ENCODE measurements around the gene JAK3.
"Not testable (repeated sequence)": the region's sequence is repeated elsewhere in the genome, so short reads cannot be mapped to it uniquely, and the experiment has no call there.

The JAK3 gene

GRCh38 chr19:17802137-17802858 lies 45.5 kb downstream of the JAK3 start:
- DNase-seq, result no peak

- not testable (repeated sequence) for DNase-seq
Observed at GRCh38 chr19:17798599-17798998, 49.2 kb downstream of the JAK3 start.

GRCh38 chr19:17797424-17798201 lies 50.2 kb downstream of the JAK3 start:
- DNase-seq, result peak; percentile 32

GRCh38 chr19:17796838-17797423 lies 50.9 kb downstream of the JAK3 start:
- DNase-seq, result no peak

GRCh38 chr19:17796013-17796837 lies 51.6 kb downstream of the JAK3 start:
- no peak for DNase-seq

- DNase-seq, result no peak
Observed at GRCh38 chr19:17795495-17795856, 52.3 kb downstream of the JAK3 start.

- no peak for DNase-seq
Observed at GRCh38 chr19:17794731-17795494, 52.9 kb downstream of the JAK3 start, which contains the start of gene B3GNT3. B3GNT3 (plus strand) TSS chr19:17795138; CDS start chr19:17807808, 12,670 bp downstream.

GRCh38 chr19:17794412-17794730 lies 53.4 kb downstream of the JAK3 start:
- DNase-seq, result no peak

- no peak for DNase-seq
Observed at GRCh38 chr19:17790059-17790780, 57.6 kb downstream of the JAK3 start.

GRCh38 chr19:17788632-17789031 lies 59.1 kb downstream of the JAK3 start:
- no peak for DNase-seq

GRCh38 chr19:17787274-17787913 lies 60.4 kb downstream of the JAK3 start:
- DNase-seq, result no peak

GRCh38 chr19:17784201-17785008 lies 63.4 kb downstream of the JAK3 start:
- DNase-seq, result peak; percentile 76

- DNase-seq, result not testable (repeated sequence)
Observed at GRCh38 chr19:17783721-17784120, 64.1 kb downstream of the JAK3 start.

GRCh38 chr19:17780781-17781180 lies 67.0 kb downstream of the JAK3 start:
- no peak for DNase-seq

- DNase-seq, result no peak
Observed at GRCh38 chr19:17778968-17779929, 68.5 kb downstream of the JAK3 start.

- DNase-seq, result peak; percentile 63
Observed at GRCh38 chr19:17778251-17778967, 69.4 kb downstream of the JAK3 start.

GRCh38 chr19:17777840-17778239 lies 69.9 kb downstream of the JAK3 start:
- not testable (repeated sequence) for DNase-seq
